ENCODE measurements around the gene ANO1. TPM values are rescaled to one million over a fixed set of nuclear protein-coding genes. Genes with fewer than 3 reads are reported as not detected.
A peak's percentile ranks its signal among the peaks of the same experiment; 100 is the strongest.
"Not testable (repeated sequence)": the region's sequence is repeated elsewhere in the genome, so short reads cannot be mapped to it uniquely, and the experiment has no call there.

ANO1 gene
- total RNA-seq, 3 donors from 2014 or later (not counting 1 experiment from before 2014, with no cell fraction given) = not detected

DNA sequence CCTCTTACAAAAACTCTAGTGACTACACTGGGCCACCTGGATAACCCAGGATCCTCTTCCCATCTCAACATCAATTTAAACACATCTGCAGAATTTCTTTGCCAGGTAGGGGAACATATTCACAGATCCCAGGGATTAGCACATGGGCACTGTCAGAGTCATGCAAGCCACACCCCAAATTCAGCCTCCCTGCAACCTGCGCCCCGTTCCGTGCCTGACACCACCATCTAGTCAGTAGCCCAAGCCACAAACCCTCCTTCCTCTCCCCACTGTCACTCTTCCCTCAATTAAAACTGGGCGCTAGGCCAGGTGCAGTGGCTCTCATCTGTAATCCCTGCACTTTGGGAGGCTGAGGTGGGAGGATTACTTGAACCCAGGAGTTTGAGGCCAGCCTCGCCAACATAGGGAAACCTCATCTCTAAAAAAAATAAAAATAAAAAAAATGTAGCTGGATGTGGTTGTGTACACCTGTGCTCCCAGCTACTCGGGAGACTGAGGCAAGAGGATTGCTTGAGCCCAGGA, 131.3 kb downstream of the ANO1 start:
- no peaks in the 10 kb centered on the region for H3K9me3 ChIP-seq (ENCODE audit: control insufficient read depth, insufficient read depth, low read length)
- Mint-ChIP-seq H3K9me3 (no peaks in the 10 kb centered on the region), H3K27me3 (ENCODE audit: low read depth in 2 of 2) (no peaks in the 10 kb centered on the region), H3K4me1 (peaks cover 20 to 50% of the 10 kb centered on the region in 2 donors), H3K27ac (peak overlapping the region; percentile 9 to 73), H3K4me3 (no peak overlapping the region), H3K36me3 (no peaks in the 10 kb centered on the region)
- H3K36me3 ChIP-seq (ENCODE audit: control insufficient read depth, insufficient read depth, low read length) = peaks cover 35% of the 10 kb centered on the region
- H3K4me1 ChIP-seq (ENCODE audit: control insufficient read depth, insufficient read depth, low read length) = peaks cover 21% of the 10 kb centered on the region
- ATAC-seq = no peak
- TF ChIP-seq, protein P1, sequence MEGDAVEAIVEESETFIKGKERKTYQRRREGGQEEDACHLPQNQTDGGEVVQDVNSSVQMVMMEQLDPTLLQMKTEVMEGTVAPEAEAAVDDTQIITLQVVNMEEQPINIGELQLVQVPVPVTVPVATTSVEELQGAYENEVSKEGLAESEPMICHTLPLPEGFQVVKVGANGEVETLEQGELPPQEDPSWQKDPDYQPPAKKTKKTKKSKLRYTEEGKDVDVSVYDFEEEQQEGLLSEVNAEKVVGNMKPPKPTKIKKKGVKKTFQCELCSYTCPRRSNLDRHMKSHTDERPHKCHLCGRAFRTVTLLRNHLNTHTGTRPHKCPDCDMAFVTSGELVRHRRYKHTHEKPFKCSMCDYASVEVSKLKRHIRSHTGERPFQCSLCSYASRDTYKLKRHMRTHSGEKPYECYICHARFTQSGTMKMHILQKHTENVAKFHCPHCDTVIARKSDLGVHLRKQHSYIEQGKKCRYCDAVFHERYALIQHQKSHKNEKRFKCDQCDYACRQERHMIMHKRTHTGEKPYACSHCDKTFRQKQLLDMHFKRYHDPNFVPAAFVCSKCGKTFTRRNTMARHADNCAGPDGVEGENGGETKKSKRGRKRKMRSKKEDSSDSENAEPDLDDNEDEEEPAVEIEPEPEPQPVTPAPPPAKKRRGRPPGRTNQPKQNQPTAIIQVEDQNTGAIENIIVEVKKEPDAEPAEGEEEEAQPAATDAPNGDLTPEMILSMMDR (IDR thresholded peaks at IDR 0.05) = no peak
- H3K27ac ChIP-seq (ENCODE audit: low read length) = no peak overlapping the region
- H3K27me3 ChIP-seq (ENCODE audit: control insufficient read depth, insufficient read depth, low read length) = no peaks in the 10 kb centered on the region
- 86% methylated on average over 4 of the region's 6 CpGs for WGBS (ENCODE audit: insufficient coverage)
- intact Hi-C loops (cut with micrococcal nuclease) = no loop called here
- H3K4me3 ChIP-seq (ENCODE audit: low read length) = no peak overlapping the region
- DNase-seq = no peak

DNA sequence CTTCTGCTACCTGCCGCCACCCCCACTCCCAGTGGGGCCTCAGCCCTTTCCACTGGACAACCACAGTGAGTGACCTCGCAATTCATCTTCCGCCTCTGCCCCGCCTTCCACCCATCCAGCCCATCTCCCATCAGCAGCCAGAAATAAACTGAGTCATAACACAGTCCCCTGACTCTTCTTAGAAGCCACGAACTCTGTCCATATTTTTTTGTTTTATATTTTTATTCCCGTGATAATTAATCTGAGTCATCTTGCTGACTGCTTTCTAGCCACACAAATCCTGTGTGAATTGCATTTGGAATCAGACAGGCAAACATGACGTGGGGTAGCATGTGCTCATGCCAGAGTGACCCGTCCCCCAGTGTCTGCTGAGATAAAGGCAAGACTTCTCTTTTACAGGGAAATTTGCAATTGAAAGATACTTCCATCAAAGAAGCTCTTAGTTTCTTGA, 132.0 kb downstream of the ANO1 start:
- Mint-ChIP-seq H3K36me3 (no peaks in the 10 kb centered on the region), H3K27ac (peak overlapping the region; percentile 9 to 73), H3K4me1 (peaks cover 14 to 44% of the 10 kb centered on the region in 2 donors), H3K27me3 (ENCODE audit: low read depth in 2 of 2) (no peaks in the 10 kb centered on the region), H3K9me3 (no peaks in the 10 kb centered on the region), H3K4me3 (no peak overlapping the region)
- Histone ChIP-seq H3K4me1 (ENCODE audit: control insufficient read depth, insufficient read depth, low read length) (peaks cover 15% of the 10 kb centered on the region), H3K27me3 (ENCODE audit: control insufficient read depth, insufficient read depth, low read length) (no peaks in the 10 kb centered on the region), H3K9me3 (ENCODE audit: control insufficient read depth, insufficient read depth, low read length) (no peaks in the 10 kb centered on the region), H3K4me3 (ENCODE audit: low read length) (no peak overlapping the region), H3K36me3 (ENCODE audit: control insufficient read depth, insufficient read depth, low read length) (peaks cover 35% of the 10 kb centered on the region), H3K27ac (ENCODE audit: low read length) (no peak overlapping the region)
- ATAC-seq (no peak), DNase-seq (no peak)
- 94% methylated on average over 8 of the region's 8 CpGs for WGBS (ENCODE audit: insufficient coverage)
- TF ChIP-seq, protein P1 (IDR thresholded peaks at IDR 0.05) = no peak
- intact Hi-C loops (cut with micrococcal nuclease) = no loop called here

DNA sequence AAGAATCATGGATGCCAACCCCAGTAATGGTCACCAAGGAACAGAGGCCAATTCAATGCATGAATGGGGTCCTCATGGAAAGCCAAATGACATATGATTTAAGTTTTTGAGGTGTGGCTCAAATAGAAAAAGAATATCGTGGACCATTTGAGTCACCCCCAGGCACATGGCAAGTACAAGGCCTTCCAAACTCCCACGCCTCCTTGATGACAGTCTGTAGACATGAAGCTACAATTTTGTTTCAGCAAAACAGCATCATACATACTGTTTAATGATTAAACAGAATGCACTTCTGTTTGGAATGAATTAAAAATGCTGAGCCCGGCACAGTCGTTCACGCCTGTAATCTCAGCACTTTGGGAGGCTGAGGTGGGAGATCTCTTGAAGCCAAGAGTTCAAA, 132.4 kb downstream of the ANO1 start:
- WGBS (ENCODE audit: insufficient coverage) = 90% methylated on average over 5 of the region's 5 CpGs
- Histone ChIP-seq H3K9me3 (ENCODE audit: control insufficient read depth, insufficient read depth, low read length) (no peaks in the 10 kb centered on the region), H3K27me3 (ENCODE audit: control insufficient read depth, insufficient read depth, low read length) (no peaks in the 10 kb centered on the region), H3K4me1 (ENCODE audit: control insufficient read depth, insufficient read depth, low read length) (peaks cover 10% of the 10 kb centered on the region), H3K36me3 (ENCODE audit: control insufficient read depth, insufficient read depth, low read length) (peaks cover 35% of the 10 kb centered on the region), H3K4me3 (ENCODE audit: low read length) (no peak overlapping the region), H3K27ac (ENCODE audit: low read length) (no peak overlapping the region)
- DNase-seq (no peak), ATAC-seq (no peak)
- intact Hi-C loops (cut with micrococcal nuclease) = no loop called here
- no peaks in the 10 kb centered on the region for H3K36me3 Mint-ChIP-seq
- no peak overlapping the region for H3K4me3 Mint-ChIP-seq
- no peaks in the 10 kb centered on the region for H3K9me3 Mint-ChIP-seq
- peak overlapping the region in 1 of 2 donors; percentile 73 for H3K27ac Mint-ChIP-seq
- TF ChIP-seq, protein P1 (IDR thresholded peaks at IDR 0.05) = no peak
- H3K27me3 Mint-ChIP-seq (ENCODE audit: low read depth in 2 of 2) = no peaks in the 10 kb centered on the region
- H3K4me1 Mint-ChIP-seq = peaks cover 9 to 39% of the 10 kb centered on the region in 2 donors

DNA sequence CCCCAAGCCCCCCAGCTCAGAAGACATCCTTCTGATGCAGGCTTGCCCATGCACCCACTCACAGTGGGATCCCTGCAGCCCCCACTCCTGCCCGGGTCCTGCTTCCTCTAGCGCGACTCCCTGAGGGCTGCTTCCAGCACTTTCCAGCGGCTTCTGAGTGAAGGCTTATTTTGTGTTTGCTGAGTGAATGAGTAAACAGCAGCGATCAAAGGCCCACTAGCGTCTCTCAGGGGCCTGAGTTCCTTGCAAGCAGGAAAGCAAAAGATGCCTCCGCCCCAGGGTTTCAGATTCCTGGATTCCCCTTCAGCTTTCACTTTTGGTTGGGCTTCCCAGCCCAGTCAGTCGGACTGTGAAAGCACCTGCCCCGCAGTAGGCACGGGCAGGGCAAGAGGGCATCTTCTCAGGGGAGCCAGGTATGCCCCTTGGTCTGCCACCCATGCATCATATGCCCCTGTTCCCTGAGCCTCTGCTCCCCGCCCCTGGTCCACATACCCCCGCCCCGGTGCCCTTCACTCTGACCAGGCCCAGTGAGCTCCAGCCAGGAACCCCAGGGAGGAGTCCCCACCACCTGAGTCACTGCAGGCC, 134.2 kb downstream of the ANO1 start:
- no peaks in the 10 kb centered on the region for H3K27me3 Mint-ChIP-seq (ENCODE audit: low read depth in 2 of 2)
- no peaks in the 10 kb centered on the region for H3K9me3 ChIP-seq (ENCODE audit: control insufficient read depth, insufficient read depth, low read length)
- TF ChIP-seq, protein P1 (IDR thresholded peaks at IDR 0.05) = no peak
- H3K36me3 ChIP-seq (ENCODE audit: control insufficient read depth, insufficient read depth, low read length) = peaks cover 22% of the 10 kb centered on the region
- intact Hi-C loops (cut with micrococcal nuclease) = no loop called here
- H3K36me3 Mint-ChIP-seq = no peaks in the 10 kb centered on the region
- H3K4me1 ChIP-seq (ENCODE audit: control insufficient read depth, insufficient read depth, low read length) = peaks cover 1% of the 10 kb centered on the region
- H3K4me3 Mint-ChIP-seq = no peak overlapping the region
- no peaks in the 10 kb centered on the region for H3K9me3 Mint-ChIP-seq
- peaks cover 9 to 24% of the 10 kb centered on the region in 2 donors for H3K4me1 Mint-ChIP-seq
- ATAC-seq = no peak
- WGBS (ENCODE audit: insufficient coverage) = 86% methylated on average over 13 of the region's 13 CpGs
- no peaks in the 10 kb centered on the region for H3K27me3 ChIP-seq (ENCODE audit: control insufficient read depth, insufficient read depth, low read length)
- no peak overlapping the region for H3K4me3 ChIP-seq (ENCODE audit: low read length)
- no peak overlapping the region for H3K27ac Mint-ChIP-seq
- DNase-seq = no peak
- no peak overlapping the region for H3K27ac ChIP-seq (ENCODE audit: low read length)

DNA sequence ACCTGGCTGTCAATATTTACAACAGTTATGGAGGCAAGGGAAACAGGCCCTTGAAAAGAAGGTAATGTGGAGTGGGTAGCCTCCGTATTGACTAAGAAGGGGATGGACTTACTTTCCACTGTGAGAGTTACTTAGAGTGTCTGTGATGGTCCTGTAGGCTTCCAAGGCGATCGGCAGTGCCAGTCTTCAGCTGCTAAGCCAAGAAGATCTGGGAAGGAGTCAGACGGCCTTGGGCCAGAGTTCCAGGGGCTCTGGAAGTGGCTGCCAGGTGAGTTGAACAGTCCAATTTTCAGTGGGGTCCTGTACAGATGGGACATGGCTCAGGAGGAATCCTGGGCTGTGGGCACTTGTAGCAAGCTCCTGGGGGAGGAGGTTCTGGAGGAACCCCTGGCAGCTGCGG, 139.3 kb downstream of the ANO1 start:
- H3K9me3 Mint-ChIP-seq; H3K4me3 Mint-ChIP-seq; H3K4me3 ChIP-seq (ENCODE audit: low read length); H3K27me3 ChIP-seq (ENCODE audit: control insufficient read depth, insufficient read depth, low read length); H3K27ac Mint-ChIP-seq; H3K4me1 Mint-ChIP-seq; DNase-seq; H3K4me1 ChIP-seq (ENCODE audit: control insufficient read depth, insufficient read depth, low read length); H3K9me3 ChIP-seq (ENCODE audit: control insufficient read depth, insufficient read depth, low read length); H3K27ac ChIP-seq (ENCODE audit: low read length); H3K36me3 Mint-ChIP-seq; intact Hi-C loops (cut with micrococcal nuclease); H3K36me3 ChIP-seq (ENCODE audit: control insufficient read depth, insufficient read depth, low read length); ATAC-seq: not testable (repeated sequence)
- 85% methylated on average over 4 of the region's 5 CpGs for WGBS (ENCODE audit: insufficient coverage)
- peaks cover 0 to 15% of the 10 kb centered on the region in 2 donors for H3K27me3 Mint-ChIP-seq (ENCODE audit: low read depth in 2 of 2)
